ENCODE measurements around the gene DPP6.

Gene DPP6

GRCh38 chr7:154579711-154580110, 527.5 kb downstream of the DPP6 start:
- no peak overlapping the region for H3K4me3 ChIP-seq (ENCODE audit: low read depth in 1 of 2, low read length in 1 of 2)
- H3K27ac ChIP-seq: no peak overlapping the region
- H3K9me3 ChIP-seq: peaks cover 3% of the 10 kb centered on the region
- no peaks in the 10 kb centered on the region for H3K36me3 ChIP-seq
- TF ChIP-seq CTCF (IDR thresholded peaks at IDR 0.05): no peak
- H3K27me3 ChIP-seq: no peaks in the 10 kb centered on the region
- H3K4me1 ChIP-seq (ENCODE audit: control insufficient read depth in 1 of 2, insufficient read depth in 1 of 2, low read depth in 1 of 2, low read length in 1 of 2): no peaks in the 10 kb centered on the region

- Histone ChIP-seq H3K27ac (no peak overlapping the region), H3K9me3 (no peaks in the 10 kb centered on the region), H3K36me3 (no peaks in the 10 kb centered on the region), H3K4me3 (ENCODE audit: low read depth in 1 of 2, low read length in 1 of 2) (no peak overlapping the region), H3K27me3 (no peaks in the 10 kb centered on the region), H3K4me1 (ENCODE audit: control insufficient read depth in 1 of 2, insufficient read depth in 1 of 2, low read depth in 1 of 2, low read length in 1 of 2) (no peaks in the 10 kb centered on the region)
- no peak for TF ChIP-seq CTCF (IDR thresholded peaks at IDR 0.05)
Observed at GRCh38 chr7:154581251-154581890, 529.2 kb downstream of the DPP6 start.

GRCh38 chr7:154583454-154583853, 531.3 kb downstream of the DPP6 start:
- Histone ChIP-seq H3K9me3 (no peaks in the 10 kb centered on the region), H3K4me1 (ENCODE audit: control insufficient read depth in 1 of 2, insufficient read depth in 1 of 2, low read depth in 1 of 2, low read length in 1 of 2) (no peaks in the 10 kb centered on the region), H3K36me3 (no peaks in the 10 kb centered on the region), H3K27ac (no peak overlapping the region), H3K27me3 (no peaks in the 10 kb centered on the region), H3K4me3 (ENCODE audit: low read depth in 1 of 2, low read length in 1 of 2) (no peak overlapping the region)
- TF ChIP-seq CTCF (IDR thresholded peaks at IDR 0.05): no peak

GRCh38 chr7:154584352-154585252, 532.4 kb downstream of the DPP6 start:
- Histone ChIP-seq H3K4me1 (ENCODE audit: control insufficient read depth in 1 of 2, insufficient read depth in 1 of 2, low read depth in 1 of 2, low read length in 1 of 2) (no peaks in the 10 kb centered on the region), H3K9me3 (no peaks in the 10 kb centered on the region), H3K27ac (no peak overlapping the region), H3K36me3 (no peaks in the 10 kb centered on the region), H3K4me3 (ENCODE audit: low read depth in 1 of 2, low read length in 1 of 2) (no peak overlapping the region), H3K27me3 (no peaks in the 10 kb centered on the region)
- no peak for TF ChIP-seq CTCF (IDR thresholded peaks at IDR 0.05)

- H3K36me3 ChIP-seq: no peaks in the 10 kb centered on the region
- no peaks in the 10 kb centered on the region for H3K27me3 ChIP-seq
- no peak for TF ChIP-seq CTCF (IDR thresholded peaks at IDR 0.05)
- H3K9me3 ChIP-seq: no peaks in the 10 kb centered on the region
- H3K4me3 ChIP-seq (ENCODE audit: low read depth in 1 of 2, low read length in 1 of 2): no peak overlapping the region
- H3K4me1 ChIP-seq (ENCODE audit: control insufficient read depth in 1 of 2, insufficient read depth in 1 of 2, low read depth in 1 of 2, low read length in 1 of 2): no peaks in the 10 kb centered on the region
- no peak overlapping the region for H3K27ac ChIP-seq
Observed at GRCh38 chr7:154587792-154588191, 535.6 kb downstream of the DPP6 start.

All from neutrophil (primary cell).